Fibroblast of pulmonary artery (primary cell): Measurements from ENCODE around the gene DEAF1.
"Not testable (repeated sequence)": the region's sequence is repeated elsewhere in the genome, so short reads cannot be mapped to it uniquely, and the experiment has no call there.

Experiments
- DNase-seq: peaks from one replicate; pipeline ENCODE4 v3.0.0-alpha.2; 2010; ENCODE audit warnings: low read depth
- H3K4me3 ChIP-seq: replicated peaks from 2 replicates; pipeline ENCODE4 v1.5.1; 2011; ENCODE audit warnings: low read depth, mild to moderate bottlenecking, control low read depth, low read length, moderate library complexity
- TF ChIP-seq, protein P1 (sequence below): IDR thresholded peaks from 2 replicates; pipeline ENCODE4 v1.5.1; 2011; ENCODE audit warnings: mild to moderate bottlenecking, control low read depth, low read length, inconsistent platforms; ENCODE audit errors: missing control alignments

DEAF1 gene

DNA sequence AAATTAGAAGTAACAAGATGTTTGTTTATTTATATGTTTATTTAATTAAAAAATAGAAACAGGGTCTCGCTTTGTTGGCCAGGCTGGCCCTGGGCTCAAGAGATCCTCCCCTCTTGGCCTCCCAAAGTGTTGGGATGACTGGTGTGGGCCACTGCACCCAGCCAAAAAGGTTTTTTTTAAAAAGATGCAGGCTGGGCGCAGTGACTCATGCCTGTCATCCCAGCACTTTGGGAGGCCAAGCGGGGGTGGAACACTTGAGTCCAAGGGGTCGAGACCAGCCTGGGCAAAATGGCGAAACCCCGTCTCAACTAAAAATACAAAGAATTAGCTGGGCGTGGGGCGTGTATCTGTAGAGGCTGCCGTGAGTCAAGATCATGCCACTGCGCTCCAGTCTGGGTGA is 44.5 kb downstream of the DEAF1 start:
- TF ChIP-seq, protein P1, sequence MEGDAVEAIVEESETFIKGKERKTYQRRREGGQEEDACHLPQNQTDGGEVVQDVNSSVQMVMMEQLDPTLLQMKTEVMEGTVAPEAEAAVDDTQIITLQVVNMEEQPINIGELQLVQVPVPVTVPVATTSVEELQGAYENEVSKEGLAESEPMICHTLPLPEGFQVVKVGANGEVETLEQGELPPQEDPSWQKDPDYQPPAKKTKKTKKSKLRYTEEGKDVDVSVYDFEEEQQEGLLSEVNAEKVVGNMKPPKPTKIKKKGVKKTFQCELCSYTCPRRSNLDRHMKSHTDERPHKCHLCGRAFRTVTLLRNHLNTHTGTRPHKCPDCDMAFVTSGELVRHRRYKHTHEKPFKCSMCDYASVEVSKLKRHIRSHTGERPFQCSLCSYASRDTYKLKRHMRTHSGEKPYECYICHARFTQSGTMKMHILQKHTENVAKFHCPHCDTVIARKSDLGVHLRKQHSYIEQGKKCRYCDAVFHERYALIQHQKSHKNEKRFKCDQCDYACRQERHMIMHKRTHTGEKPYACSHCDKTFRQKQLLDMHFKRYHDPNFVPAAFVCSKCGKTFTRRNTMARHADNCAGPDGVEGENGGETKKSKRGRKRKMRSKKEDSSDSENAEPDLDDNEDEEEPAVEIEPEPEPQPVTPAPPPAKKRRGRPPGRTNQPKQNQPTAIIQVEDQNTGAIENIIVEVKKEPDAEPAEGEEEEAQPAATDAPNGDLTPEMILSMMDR = no peak
- H3K4me3 ChIP-seq = no peak overlapping the region
- no peak for DNase-seq

DNA sequence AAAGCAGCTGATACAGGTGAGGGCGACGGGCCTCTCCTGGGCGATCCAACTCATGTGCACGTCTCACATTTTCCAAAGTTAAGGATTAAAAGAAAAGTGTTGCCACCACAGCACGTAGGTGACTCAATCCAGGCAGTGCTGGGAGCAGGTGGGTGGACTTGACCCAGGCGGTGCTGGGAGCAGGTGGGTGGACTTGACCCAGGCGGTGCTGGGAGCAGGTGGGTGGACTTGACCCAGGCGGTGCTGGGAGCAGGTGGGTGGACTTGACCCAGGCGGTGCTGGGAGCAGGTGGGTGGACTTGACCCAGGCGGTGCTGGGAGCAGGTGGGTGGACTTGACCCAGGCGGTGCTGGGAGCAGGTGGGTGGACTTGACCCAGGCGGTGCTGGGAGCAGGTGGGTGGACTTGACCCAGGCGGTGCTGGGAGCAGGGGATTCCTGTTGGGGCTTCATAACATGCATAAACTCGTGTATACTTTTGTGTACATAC is 47.3 kb downstream of the DEAF1 start:
- DNase-seq, H3K4me3 ChIP-seq: not testable (repeated sequence)

DNA sequence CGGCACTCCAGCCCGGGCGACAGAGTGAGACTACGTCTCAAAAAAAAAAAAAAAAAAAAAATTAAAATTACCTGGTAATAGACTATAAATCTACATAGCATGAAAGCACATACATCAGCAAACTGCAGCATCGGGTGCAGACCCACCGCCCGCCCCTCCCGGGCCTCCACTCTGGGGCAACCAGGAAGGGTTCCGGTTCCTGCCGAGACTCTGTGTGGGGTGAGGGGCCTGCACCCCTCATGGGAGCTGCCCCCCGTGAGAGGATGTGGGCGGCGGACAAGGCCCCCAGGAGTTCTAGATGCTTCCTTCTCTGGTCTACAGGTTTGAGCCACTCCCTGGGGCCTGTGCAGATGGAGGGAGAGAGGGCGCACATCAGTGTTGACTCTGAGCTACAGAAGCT is 48.8 kb downstream of the DEAF1 start:
- DNase-seq = no peak
- TF ChIP-seq, protein P1 = no peak

DNA sequence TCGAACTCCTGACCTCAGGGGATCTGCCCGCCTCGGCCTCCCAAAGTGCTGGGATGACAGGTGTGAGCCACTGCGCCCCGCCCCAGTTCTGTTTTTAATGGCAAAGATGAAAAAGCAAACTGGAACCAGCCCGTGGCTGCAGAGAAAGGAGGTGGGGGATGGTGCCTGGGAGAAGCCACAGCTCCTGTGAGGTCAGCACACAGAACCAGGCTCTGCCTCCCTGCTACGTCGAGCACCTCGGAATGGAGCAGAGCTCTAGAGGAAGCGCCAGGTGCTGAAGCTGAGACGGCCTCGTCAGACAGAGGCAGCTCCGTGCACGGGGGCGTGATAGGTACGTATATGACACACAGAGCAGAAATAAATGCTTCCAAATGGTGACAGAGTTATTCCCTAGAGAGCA is 49.5 kb downstream of the DEAF1 start:
- TF ChIP-seq, protein P1 = no peak
- DNase-seq = no peak
- H3K4me3 ChIP-seq = no peak overlapping the region

More for the DNA sequence above, 48.8 kb downstream of the DEAF1 start:
- H3K4me3 ChIP-seq = no peak overlapping the region

DNA sequence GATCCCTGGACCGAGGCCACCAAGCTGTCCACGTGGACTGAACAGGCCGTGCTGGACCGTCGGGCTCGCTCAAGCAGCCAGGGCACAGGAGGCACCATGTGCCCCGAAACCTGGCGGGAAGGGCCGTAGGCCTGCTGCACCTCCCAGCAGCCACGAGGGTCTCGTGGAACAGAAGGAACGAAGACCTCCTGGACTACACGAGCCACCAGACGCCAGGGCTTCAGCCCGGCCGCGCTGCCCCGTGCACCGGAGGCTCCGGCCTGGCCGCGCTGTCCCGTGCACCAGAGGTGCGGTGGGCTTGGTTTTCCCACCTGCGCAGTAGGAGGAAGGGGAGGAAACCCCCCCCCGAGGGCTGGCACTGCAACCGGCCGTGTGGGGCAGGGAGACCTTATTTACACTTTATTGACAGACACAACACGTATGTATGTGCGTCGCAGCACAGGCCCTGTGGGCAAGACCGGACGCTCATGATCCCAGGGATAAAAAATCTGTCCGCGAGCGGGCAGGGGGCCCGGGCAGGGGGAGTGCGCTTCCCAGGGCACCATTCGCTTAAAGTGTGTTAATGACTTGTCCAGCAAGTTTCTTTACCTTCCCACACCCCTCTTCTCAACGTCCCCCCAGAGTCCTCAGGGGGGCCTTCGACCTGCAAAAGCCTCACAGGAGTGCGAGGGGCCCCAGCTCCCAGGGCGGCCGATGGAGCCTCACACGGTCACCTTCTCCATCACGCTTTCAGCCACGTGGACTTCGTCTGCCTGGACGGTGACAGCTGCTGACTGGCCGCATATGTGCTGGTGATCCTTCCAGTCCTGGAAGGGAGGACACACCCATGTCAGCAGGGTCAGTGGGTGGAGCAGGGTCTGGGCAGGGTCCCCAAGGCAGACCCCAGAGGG is 50.9 kb downstream of the DEAF1 start:
- no peak overlapping the region for H3K4me3 ChIP-seq
- no peak for DNase-seq
- TF ChIP-seq, protein P1 = no peak

DNA sequence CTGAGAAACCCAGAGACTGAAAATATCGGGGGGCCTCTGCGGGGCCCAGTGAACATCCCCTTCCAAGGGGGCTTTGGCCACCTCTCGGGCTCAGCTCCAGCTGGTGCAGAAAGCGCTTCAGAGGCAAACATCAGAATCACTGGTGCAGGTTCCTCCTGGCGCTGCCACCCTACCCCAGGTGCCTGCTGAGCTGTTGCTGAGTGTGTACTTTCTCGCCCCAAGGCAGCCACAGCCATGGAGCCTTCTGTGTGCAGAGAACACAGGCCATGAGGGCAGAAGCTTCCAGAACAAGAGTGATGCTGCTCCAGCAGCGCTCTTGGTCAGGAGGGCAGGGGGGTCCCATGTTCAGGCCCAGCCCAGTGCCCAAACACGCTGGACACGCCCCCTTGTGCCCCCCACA is 51.7 kb downstream of the DEAF1 start:
- no peak for DNase-seq
- TF ChIP-seq, protein P1 = no peak
- no peak overlapping the region for H3K4me3 ChIP-seq

DNA sequence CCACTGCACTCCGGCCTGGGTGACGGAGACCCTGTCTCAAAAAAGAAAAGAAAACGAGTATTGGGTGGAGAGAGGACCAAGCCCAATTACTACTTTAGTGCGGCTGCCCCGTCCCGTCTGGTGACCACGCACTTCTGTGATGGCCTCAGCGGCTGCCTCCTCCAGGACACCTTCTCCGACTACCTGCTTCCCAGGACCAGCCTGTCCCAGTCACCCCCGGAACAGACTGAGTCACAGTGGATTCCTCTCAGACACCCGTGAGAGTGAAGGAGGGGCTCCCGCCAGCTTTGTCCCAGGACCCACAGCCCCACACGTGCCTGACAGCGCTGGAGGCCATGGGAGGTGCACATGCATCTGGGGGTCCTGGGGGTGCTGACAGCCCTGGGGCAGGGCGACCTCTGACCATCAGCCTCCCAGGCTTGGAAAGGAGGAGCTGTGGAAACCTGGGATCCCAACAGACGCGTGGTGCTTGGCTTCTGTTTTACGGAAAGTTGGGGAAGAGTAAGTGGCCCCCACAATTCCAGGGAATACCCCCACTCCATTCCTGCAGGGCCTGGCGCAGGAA is 53.1 kb downstream of the DEAF1 start:
- DNase-seq = no peak
- H3K4me3 ChIP-seq = no peak overlapping the region
- TF ChIP-seq, protein P1 = no peak
